H1 (cell line): ENCODE measurements around the gene RNF186. TPM values are rescaled to one million over a fixed set of nuclear protein-coding genes. Genes with fewer than 3 reads are reported as not detected.

ENCODE experiments used
- CTCF ChIA-PET: fragments of 300-600 bp; sonication (Branson Sonifier 250); formaldehyde crosslinking; loops from one replicate; lab custom pipeline; 2021; ENCODE audit not compliant: partially characterized antibody; lab: Charles Lee
- POLR2A ChIA-PET: fragments of 300-600 bp; sonication (Branson Sonifier 250); formaldehyde crosslinking; loops from one replicate; lab custom pipeline; 2021; ENCODE audit warnings: inconsistent platforms; ENCODE audit not compliant: partially characterized antibody; lab: Charles Lee
- DNase-seq, 2 experiments: peaks; one replicate each; pipeline versions ENCODE4 v3.0.0 to v3.0.0-alpha.2; 2010 to 2022; ENCODE audit warnings: low spot score in 2 of 2, low read depth in 1 of 2, mixed read lengths in 1 of 2
- FAIRE-seq: peaks from 2 replicates; lab custom pipeline; 2011; peaks lifted over from hg19 to GRCh38; lab: Jason Lieb, UNC
- H2AFZ ChIP-seq: 2 replicates; pipeline ENCODE4 v1.8.1; 2012; ENCODE audit warnings: low read length, inconsistent platforms
- H2AK5ac ChIP-seq: 2 replicates; pipeline ENCODE4 v1.6.1; 2013; ENCODE audit warnings: low read depth, low read length
- H2BK120ac ChIP-seq: replicated peaks from 2 replicates; pipeline ENCODE3; 2013; ENCODE audit warnings: low read depth, low read length, inconsistent platforms
- H2BK12ac ChIP-seq: 2 replicates; pipeline ENCODE4 v1.6.1; 2013; ENCODE audit warnings: low read depth, low read length
- H2BK15ac ChIP-seq: 2 replicates; pipeline ENCODE4 v1.6.1; 2013; ENCODE audit warnings: low read length
- H2BK20ac ChIP-seq: 2 replicates; pipeline ENCODE4 v1.6.1; 2013; ENCODE audit warnings: low read length
- H2BK5ac ChIP-seq: 2 replicates; pipeline ENCODE4 v1.6.1; 2013; ENCODE audit warnings: low read depth, low read length
- H3K14ac ChIP-seq: 2 replicates; pipeline ENCODE4 v1.6.1; 2013; ENCODE audit warnings: inconsistent platforms; ENCODE audit not compliant: insufficient read length
- H3K18ac ChIP-seq: 2 replicates; pipeline ENCODE4 v1.6.1; 2013; ENCODE audit warnings: low read length; ENCODE audit errors: extremely low read depth
- H3K23ac ChIP-seq: 2 replicates; pipeline ENCODE4 v1.6.1; 2013; ENCODE audit warnings: inconsistent platforms; ENCODE audit not compliant: insufficient read length
- H3K23me2 ChIP-seq: 2 replicates; pipeline ENCODE4 v1.6.1; 2013; ENCODE audit warnings: low read depth, low read length
- H3K27ac ChIP-seq: 2 replicates; pipeline ENCODE4 v1.6.1; 2011; ENCODE audit warnings: low read depth, low read length, inconsistent platforms
- H3K27me3 ChIP-seq, 4 experiments: replicated peaks in 1 of 4; 1 replicate in 1 of 4; 2 replicates in 3 of 4; pipeline versions ENCODE4 v1.6.1 to v1.8.1; 2011 to 2013; ENCODE audit warnings: low read length in 3 of 4, mild to moderate bottlenecking in 3 of 4, inconsistent platforms in 2 of 4, mixed read lengths in 2 of 4, moderate library complexity in 1 of 4; ENCODE audit not compliant: control insufficient read depth in 3 of 4, insufficient read depth in 3 of 4; ENCODE audit errors: extremely low read depth in 1 of 4
- H3K36me3 ChIP-seq, 4 experiments: 2 replicates each; pipeline versions ENCODE4 v1.6.1 to v1.8.1; 2011 to 2013; ENCODE audit warnings: mild to moderate bottlenecking in 4 of 4, low read length in 3 of 4, moderate library complexity in 2 of 4, control low read depth in 1 of 4, inconsistent platforms in 1 of 4; ENCODE audit not compliant: insufficient read depth in 4 of 4, control insufficient read depth in 2 of 4
- H3K4ac ChIP-seq: replicated peaks from 2 replicates; pipeline ENCODE3; 2013; ENCODE audit warnings: low read length, low read depth, mixed read lengths, inconsistent platforms; ENCODE audit not compliant: insufficient read length
- H3K4me1 ChIP-seq, 4 experiments: replicated peaks in 1 of 4; 1 replicate in 1 of 4; 2 replicates in 3 of 4; pipeline versions ENCODE4 v1.6.1 to v1.8.1; 2011 to 2013; ENCODE audit warnings: low read length in 3 of 4, inconsistent platforms in 2 of 4, mixed read lengths in 1 of 4; ENCODE audit not compliant: insufficient read depth in 4 of 4, control insufficient read depth in 3 of 4
- H3K4me2 ChIP-seq, 2 experiments: 2 replicates each; pipeline versions ENCODE4 v1.6.1 to v1.8.1; 2011 to 2013; ENCODE audit warnings: low read depth in 2 of 2, low read length in 2 of 2, control low read depth in 1 of 2, inconsistent platforms in 1 of 2, mild to moderate bottlenecking in 1 of 2; ENCODE audit not compliant: insufficient read depth in 1 of 2
- H3K4me3 ChIP-seq, 4 experiments: fragments of 200-600, 300-600 bp in 1 of 4; sonication (generic), shearing (Covaris generic), sonication (Bioruptor Twin) in 1 of 4; 2 replicates each; pipeline versions ENCODE4 v1.5.1 to v1.8.1; 2011 to 2016; ENCODE audit warnings: low read length in 4 of 4, low read depth in 3 of 4, control low read depth in 2 of 4, inconsistent platforms in 2 of 4, mild to moderate bottlenecking in 2 of 4, mixed read lengths in 1 of 4, moderate library complexity in 1 of 4; ENCODE audit not compliant: insufficient read depth in 2 of 4; ENCODE audit errors: extremely low read depth in 1 of 4
- H3K56ac ChIP-seq: replicated peaks from 2 replicates; pipeline ENCODE3; 2013; ENCODE audit warnings: low read depth, mild to moderate bottlenecking, mixed read lengths, low read length, inconsistent platforms; ENCODE audit not compliant: insufficient read length
- H3K79me1 ChIP-seq: 2 replicates; pipeline ENCODE4 v1.6.1; 2013; ENCODE audit warnings: low read depth, low read length, control low read depth
- H3K79me2 ChIP-seq, 2 experiments: 2 replicates each; pipeline versions ENCODE4 v1.6.1 to v1.8.1; 2012 to 2013; ENCODE audit warnings: low read length in 2 of 2, mild to moderate bottlenecking in 2 of 2, inconsistent platforms in 1 of 2; ENCODE audit not compliant: insufficient read depth in 2 of 2, control insufficient read depth in 1 of 2
- H3K9ac ChIP-seq, 4 experiments: replicated peaks in 1 of 4; 1 replicate in 1 of 4; 2 replicates in 3 of 4; pipeline versions ENCODE4 v1.6.1 to v1.8.1; 2011 to 2013; ENCODE audit warnings: low read depth in 3 of 4, low read length in 3 of 4, control low read depth in 2 of 4, mild to moderate bottlenecking in 2 of 4, moderate library complexity in 2 of 4, inconsistent platforms in 1 of 4; ENCODE audit errors: extremely low read depth in 1 of 4
- H3K9me3 ChIP-seq, 2 experiments: 2 replicates each; pipeline versions ENCODE4 v1.6.1 to v1.8.1; 2012 to 2013; ENCODE audit warnings: mild to moderate bottlenecking in 2 of 2, moderate library complexity in 2 of 2, control low read depth in 1 of 2, inconsistent platforms in 1 of 2, low read depth in 1 of 2, low read length in 1 of 2, mixed read lengths in 1 of 2; ENCODE audit not compliant: insufficient read depth in 2 of 2
- H4K20me1 ChIP-seq, 2 experiments: replicated peaks in 1 of 2; 2 replicates each; pipeline versions ENCODE3 to v1.8.1; 2011 to 2013; ENCODE audit warnings: inconsistent platforms in 2 of 2, low read length in 2 of 2, mild to moderate bottlenecking in 1 of 2; ENCODE audit not compliant: insufficient read depth in 2 of 2, control insufficient read depth in 1 of 2
- H4K5ac ChIP-seq: 2 replicates; pipeline ENCODE4 v1.6.1; 2013; ENCODE audit warnings: low read length, low read depth, mixed read lengths, inconsistent platforms; ENCODE audit not compliant: insufficient read length
- H4K8ac ChIP-seq: 2 replicates; pipeline ENCODE4 v1.8.0; 2013; ENCODE audit warnings: mild to moderate bottlenecking, moderate library complexity, low read length, inconsistent platforms; ENCODE audit not compliant: insufficient read depth; ENCODE audit errors: extremely low read depth
- H4K91ac ChIP-seq: replicated peaks from 2 replicates; pipeline ENCODE3; 2013; ENCODE audit warnings: low read length, mixed read lengths, inconsistent platforms; ENCODE audit not compliant: insufficient read length
- ATF2 ChIP-seq: IDR thresholded peaks from 2 replicates; pipeline ENCODE4 v1.6.1; 2012; ENCODE audit warnings: low read length, inconsistent platforms
- BACH1 ChIP-seq: IDR thresholded peaks from 2 replicates; pipeline ENCODE4 v1.6.1; 2012; ENCODE audit warnings: low read length, improper control_type of control experiment
- BCL11A ChIP-seq, 2 experiments: IDR thresholded peaks; one replicate each; pipeline ENCODE4 v1.6.1; 2011; ENCODE audit warnings: low read depth in 2 of 2, low read length in 2 of 2, mild to moderate bottlenecking in 2 of 2
- CBX5 ChIP-seq: fragments of 300-800, 300-1000 bp; sonication (generic); IDR thresholded peaks from 2 replicates; pipeline ENCODE4 v1.7.1; 2016; ENCODE audit warnings: antibody characterized with exemption, low read length, low read depth
- CREB1 ChIP-seq: IDR thresholded peaks from 2 replicates; pipeline ENCODE4 v1.6.1; 2012; ENCODE audit warnings: inconsistent platforms
- JUN ChIP-seq: IDR thresholded peaks from 2 replicates; pipeline ENCODE4 v1.6.1; 2011; ENCODE audit warnings: low read depth, mild to moderate bottlenecking, improper control_type of control experiment, low read length
- KDM4A ChIP-seq: IDR thresholded peaks from one replicate; pipeline ENCODE4 v1.7.1; 2012; ENCODE audit warnings: low read depth, mild to moderate bottlenecking, moderate library complexity, low read length, inconsistent platforms; ENCODE audit not compliant: severe bottlenecking
- PHF8 ChIP-seq: fragments of 200-600 bp; sonication (generic); conservative IDR thresholded peaks from 2 replicates; pipeline ENCODE4 v1.7.1; 2012; ENCODE audit warnings: low read depth, mild to moderate bottlenecking, inconsistent platforms, low read length, moderate library complexity
- POLR2A ChIP-seq, 2 experiments: IDR thresholded peaks; 1 replicate in 1 of 2; 2 replicates in 1 of 2; pipeline ENCODE4 v1.6.1; 2011; ENCODE audit warnings: low read depth in 2 of 2, low read length in 2 of 2, mild to moderate bottlenecking in 2 of 2; ENCODE audit errors: control extremely low read depth in 1 of 2
- POLR2AphosphoS5 ChIP-seq: IDR thresholded peaks from 2 replicates; pipeline ENCODE4 v1.6.1; 2011; ENCODE audit warnings: low read depth, low read length
- SP2 ChIP-seq: IDR thresholded peaks from 2 replicates; pipeline ENCODE4 v1.6.1; 2012; ENCODE audit warnings: mild to moderate bottlenecking, low read length, inconsistent platforms
- TBP ChIP-seq: IDR thresholded peaks from 2 replicates; pipeline ENCODE4 v1.6.1; 2011; ENCODE audit warnings: low read depth, low read length, improper control_type of control experiment
- USF2 ChIP-seq: IDR thresholded peaks from 2 replicates; pipeline ENCODE4 v1.6.1; 2011; ENCODE audit warnings: low read length, improper control_type of control experiment
- WGBS, 2 experiments: shearing (Covaris generic) in 1 of 2; methylation state at CpG; one replicate each; pipeline versions ENCODE4 v1.1.6 to v1.1.7; 2013 to 2015; ENCODE audit warnings: low lambda C conversion rate in 2 of 2, mixed read lengths in 2 of 2, inconsistent platforms in 1 of 2, low coverage in 1 of 2, missing lambda C conversion rate in 1 of 2; ENCODE audit not compliant: insufficient replicate concordance in 2 of 2, insufficient coverage in 1 of 2, insufficient read length in 1 of 2; ENCODE audit errors: extremely low coverage in 1 of 2, missing lambda C conversion rate in 1 of 2; 5-methylcytosine and 5-hydroxymethylcytosine counted together
- polyA plus RNA-seq, 7 experiments: library from polyadenylated mRNA; depleted of rRNA in 3 of 7; stranded (reverse) in 5 of 7; unstranded in 2 of 7; fragments of >200 nt in 5 of 7; fragments of 200-250 nt in 2 of 7; gene quantifications; 1 replicate in 5 of 7; 2 replicates in 1 of 7; 4 replicates in 1 of 7; pipeline versions ENCODE4 v1.2.1 to v1.2.3, GENCODE V29; 2011 to 2013; ENCODE audit warnings: missing spikeins in 2 of 7, mixed read lengths in 2 of 7
- total RNA-seq: library from RNA; stranded (reverse); fragmentation: NEBNext Ultra II Directional; extraction: Animal tissue kit (Norgen Biotek cat#: 25700); gene quantifications from 2 replicates; pipeline ENCODE4 v1.2.1, GENCODE V29; 2021

Gene RNF186
- total and polyA plus RNA-seq, 2 of the 8 experiments (the other 6 are each of a cell fraction or from before 2014, with no cell fraction given): not detected

GRCh38 chr1:19846338-19846737 lies 31.3 kb upstream of the RNF186 start:
- Histone ChIP-seq H3K4ac (no peak overlapping the region), H4K91ac (no peak overlapping the region), H4K8ac (no peak overlapping the region), H3K79me2 (no peaks in the 10 kb centered on the region), H4K5ac (no peak overlapping the region), H3K18ac (no peak overlapping the region), H3K9me3 (no peaks in the 10 kb centered on the region), H2BK15ac (no peak overlapping the region), H3K23ac (no peak overlapping the region), H3K36me3 (no peaks in the 10 kb centered on the region), H2BK12ac (no peak overlapping the region), H3K79me1 (no peaks in the 10 kb centered on the region), H2BK20ac (no peak overlapping the region), H2BK120ac (no peak overlapping the region), H3K4me2 (no peak overlapping the region), H2BK5ac (no peak overlapping the region), H3K56ac (no peak overlapping the region), H3K27me3 (peaks cover 0 to 2% (median 0%) of the 10 kb centered on the region in 4 experiments; a peak in 1 of 7 replicates), H3K4me1 (no peaks in the 10 kb centered on the region; a peak in 1 of 7 replicates), H4K20me1 (no peaks in the 10 kb centered on the region), H3K14ac (no peak overlapping the region), H3K9ac (no peak overlapping the region), H3K4me3 (no peak overlapping the region), H3K27ac (no peak overlapping the region), H2AK5ac (no peak overlapping the region), H3K23me2 (no peaks in the 10 kb centered on the region), H2AFZ (no peak overlapping the region)
- 89% methylated on average over 3 of the region's 3 CpGs; no CpG with 5 or more reads in 1 of the 2 experiments for WGBS, 2 experiments
- POLR2A ChIA-PET: interaction anchor here (1.0 kb wide), 1 partner anchor 58 kb away, joined by 3 read pairs; no protein-coding TSS in a partner anchor
- CTCF ChIA-PET: interaction anchor here (0.8 to 1.3 kb wide), 4 partner anchors 15 to 184 kb away, joined by 3 read pairs; no protein-coding TSS in a partner anchor
- no peak for FAIRE-seq
- DNase-seq: no peak
- TF ChIP-seq BCL11A (IDR thresholded peaks at IDR 0.05; ENCODE audit: low read depth in 2 of 2, low read length in 2 of 2) (no peak), KDM4A (no peak), CBX5 (no peak), POLR2A (IDR thresholded peaks at IDR 0.05; ENCODE audit: control extremely low read depth in 1 of 2, low read depth in 2 of 2, low read length in 2 of 2) (no peak), PHF8 (no peak), POLR2AphosphoS5 (no peak), BACH1 (no peak), SP2 (no peak), ATF2 (no peak), CREB1 (no peak), TBP (no peak), JUN (no peak), USF2 (no peak)
